WTC11 (cell line): ENCODE measurements around the gene ECHS1. TPM values are rescaled to one million over a fixed set of nuclear protein-coding genes. Genes with fewer than 3 reads are reported as not detected.

Experiments
- ATAC-seq: fragments of 200-7000 bp; cut with Tn5 transposase; 2 replicates; pipeline ENCODE4 v1.10.0; 2021; ENCODE audit warnings: mild to moderate bottlenecking, moderate library complexity
- CTCF ChIA-PET: fragments of 300-600 bp; sonication (Branson Sonifier 250); formaldehyde crosslinking; loops from one replicate; lab custom pipeline; 2021; ENCODE audit warnings: antibody characterized with exemption; lab: Charles Lee
- POLR2A ChIA-PET: fragments of 350-600 bp; sonication (Branson Sonifier 250); formaldehyde crosslinking; loops from one replicate; lab custom pipeline; 2021; ENCODE audit warnings: antibody characterized with exemption; lab: Charles Lee
- DNase-seq: peaks from one replicate; pipeline ENCODE4 v3.0.0; 2021; ENCODE audit warnings: low spot score
- H3K27ac Mint-ChIP-seq: 2 replicates; pipeline ENCODE4 v1.8.0; 2021; ENCODE audit warnings: mixed read lengths
- H3K27me3 Mint-ChIP-seq: 2 replicates; pipeline ENCODE4 v1.8.0; 2021; ENCODE audit warnings: low read depth, mild to moderate bottlenecking, moderate library complexity, mixed read lengths
- H3K36me3 Mint-ChIP-seq: 2 replicates; pipeline ENCODE4 v1.8.0; 2021; ENCODE audit warnings: mixed read lengths
- H3K4me1 Mint-ChIP-seq: 2 replicates; pipeline ENCODE4 v1.8.0; 2022; ENCODE audit warnings: mixed read lengths
- H3K4me3 Mint-ChIP-seq: 2 replicates; pipeline ENCODE4 v1.8.0; 2021; ENCODE audit warnings: mild to moderate bottlenecking, moderate library complexity, mixed read lengths
- H3K9me3 Mint-ChIP-seq: 2 replicates; pipeline ENCODE4 v1.8.0; 2021; ENCODE audit warnings: mixed read lengths
- ARID4B ChIP-seq: sonication (generic); formaldehyde crosslinking; IDR thresholded peaks from 2 replicates; pipeline ENCODE4 v1.8.0; 2023; ENCODE audit warnings: missing genetic modification reagents, mild to moderate bottlenecking, borderline replicate concordance
- CBFB ChIP-seq: sonication (generic); formaldehyde crosslinking; IDR thresholded peaks from 2 replicates; pipeline ENCODE4 v1.8.1; 2022; ENCODE audit warnings: mild to moderate bottlenecking, low read depth, missing genetic modification reagents
- CREB1 ChIP-seq: sonication (generic); formaldehyde crosslinking; IDR thresholded peaks from 2 replicates; pipeline ENCODE4 v1.8.0; 2023; ENCODE audit warnings: mild to moderate bottlenecking, missing genetic modification reagents
- E2F4 ChIP-seq: sonication (generic); formaldehyde crosslinking; IDR thresholded peaks from 2 replicates; pipeline ENCODE4 v1.8.1; 2022; ENCODE audit warnings: low read depth, mild to moderate bottlenecking, moderate library complexity, missing genetic modification reagents, borderline replicate concordance
- ELF4 ChIP-seq: sonication (generic); formaldehyde crosslinking; IDR thresholded peaks from 2 replicates; pipeline ENCODE4 v1.8.1; 2022; ENCODE audit warnings: low read depth, mild to moderate bottlenecking, moderate library complexity, missing genetic modification reagents
- FOXP4 ChIP-seq: sonication (generic); formaldehyde crosslinking; IDR thresholded peaks from 2 replicates; pipeline ENCODE4 v1.8.0; 2022; ENCODE audit warnings: mild to moderate bottlenecking, missing genetic modification reagents
- HMGA2 ChIP-seq: fragments of 250-450 bp; sonication (Bioruptor Pico); IDR thresholded peaks from 2 replicates; pipeline ENCODE4 v1.4.0; 2021; ENCODE audit warnings: mild to moderate bottlenecking, moderate library complexity
- KAT7 ChIP-seq: sonication (generic); formaldehyde crosslinking; IDR thresholded peaks from 2 replicates; pipeline ENCODE4 v1.8.1; 2023; ENCODE audit warnings: missing genetic modification reagents, mild to moderate bottlenecking, borderline replicate concordance
- NFATC4 ChIP-seq: fragments of 250-450 bp; sonication (Bioruptor Pico); IDR thresholded peaks from 2 replicates; pipeline ENCODE4 v1.9.0; 2021; ENCODE audit warnings: mild to moderate bottlenecking
- NFYB ChIP-seq: sonication (generic); formaldehyde crosslinking; conservative IDR thresholded peaks from 2 replicates; pipeline ENCODE4 v1.8.0; 2022; ENCODE audit warnings: low read depth, missing genetic modification reagents
- OVOL2 ChIP-seq: fragments of 250-450 bp; sonication (Bioruptor Pico); IDR thresholded peaks from 2 replicates; pipeline ENCODE4 v1.9.0; 2021; ENCODE audit warnings: mild to moderate bottlenecking, borderline replicate concordance
- PRRX2 ChIP-seq: fragments of 250-450 bp; sonication (Bioruptor Pico); IDR thresholded peaks from 2 replicates; pipeline ENCODE4 v1.8.0; 2021; ENCODE audit warnings: mild to moderate bottlenecking
- STAT6 ChIP-seq: sonication (generic); formaldehyde crosslinking; conservative IDR thresholded peaks from 2 replicates; pipeline ENCODE4 v1.8.1; 2023; ENCODE audit warnings: mild to moderate bottlenecking, low read depth, missing genetic modification reagents, moderate library complexity
- TEAD1 ChIP-seq: sonication (generic); formaldehyde crosslinking; IDR thresholded peaks from 2 replicates; pipeline ENCODE4 v1.8.0; 2022; ENCODE audit warnings: mild to moderate bottlenecking, missing genetic modification reagents
- USF1 ChIP-seq: sonication (generic); formaldehyde crosslinking; IDR thresholded peaks from 2 replicates; pipeline ENCODE4 v1.8.0; 2022; ENCODE audit warnings: mild to moderate bottlenecking, missing genetic modification reagents
- ZNF138 ChIP-seq: sonication (generic); formaldehyde crosslinking; conservative IDR thresholded peaks from 2 replicates; pipeline ENCODE4 v1.8.1; 2022; ENCODE audit warnings: mild to moderate bottlenecking, moderate library complexity, missing genetic modification reagents
- ZNF396 ChIP-seq: fragments of 250-450 bp; sonication (Bioruptor Pico); IDR thresholded peaks from 2 replicates; pipeline ENCODE4 v1.8.0; 2021; ENCODE audit warnings: mild to moderate bottlenecking, moderate library complexity, borderline replicate concordance
- total RNA-seq: library from RNA; stranded (reverse); gene quantifications from 3 replicates; pipeline ENCODE4 v1.2.3, GENCODE V29; 2021

The ECHS1 gene
- total RNA-seq, 1 experiment from 2014 or later, result 84.1 TPM

GRCh38 chr10:133396035-133396624 is 23.0 kb upstream of the ECHS1 start:
- ATAC-seq, result no peak
- H3K27me3 Mint-ChIP-seq, result no peaks in the 10 kb centered on the region
- H3K9me3 Mint-ChIP-seq, result no peaks in the 10 kb centered on the region
- H3K27ac Mint-ChIP-seq, result peak overlapping the region; percentile 68; the same call in 1 of the 2 replicates
- no peak for TF ChIP-seq ELF4 (CRISPR knock-in tag)
- TF ChIP-seq ZNF138 (CRISPR knock-in tag), result no peak
- no peak for TF ChIP-seq E2F4
- TF ChIP-seq ZNF396, result no peak
- TF ChIP-seq STAT6 (CRISPR knock-in tag), result no peak
- no peak for TF ChIP-seq CBFB
- no peak for TF ChIP-seq CREB1
- TF ChIP-seq USF1 (CRISPR knock-in tag), result no peak
- TF ChIP-seq PRRX2 (CRISPR knock-in tag), result no peak
- no peak for TF ChIP-seq FOXP4 (CRISPR knock-in tag)
- no peak for TF ChIP-seq NFYB (CRISPR knock-in tag)
- TF ChIP-seq, all 79 proteins: peak for 0
- POLR2A ChIA-PET, result interaction anchor here (0.6 kb wide), 1 partner anchor 48 kb away, joined by 5 read pairs; no protein-coding TSS in a partner anchor
- H3K4me3 Mint-ChIP-seq, result peak overlapping the region; percentile 96; the same call in 1 of the 2 replicates
- no peak for DNase-seq
- H3K36me3 Mint-ChIP-seq, result peaks cover 44% of the 10 kb centered on the region
- CTCF ChIA-PET, result no interaction called here
- H3K4me1 Mint-ChIP-seq, result peaks cover 11% of the 10 kb centered on the region

GRCh38 chr10:133394801-133395221 is 21.7 kb upstream of the ECHS1 start:
- peak overlapping the region; percentile 96 for H3K4me3 Mint-ChIP-seq
- no peaks in the 10 kb centered on the region for H3K9me3 Mint-ChIP-seq
- no peak for ATAC-seq
- peaks cover 11% of the 10 kb centered on the region for H3K4me1 Mint-ChIP-seq
- DNase-seq, result no peak
- H3K27ac Mint-ChIP-seq, result peak overlapping the region; percentile 97
- peaks cover 35% of the 10 kb centered on the region for H3K36me3 Mint-ChIP-seq
- CTCF ChIA-PET, result interaction anchor here (1.7 kb wide), 1 partner anchor 66 kb away, joined by 11 read pairs; no protein-coding TSS in a partner anchor
- POLR2A ChIA-PET, result no interaction called here
- no peaks in the 10 kb centered on the region; the same call in 1 of the 2 replicates for H3K27me3 Mint-ChIP-seq
- 0 out of 2 replicates have a peak, but pooled peaks have one; percentile 0 for TF ChIP-seq KAT7 (CRISPR knock-in tag)
- TF ChIP-seq OVOL2 (CRISPR knock-in tag), result no peak

- Mint-ChIP-seq H3K4me3 (peak within 1 kb of the TSS; percentile 96), H3K4me1 (peaks cover 11% of the 10 kb centered on the region)
- no peak for TF ChIP-seq HMGA2 (CRISPR knock-in tag)
- peak; percentile 94 for TF ChIP-seq ARID4B (CRISPR knock-in tag)
- no peak for TF ChIP-seq NFATC4 (CRISPR knock-in tag)
- peak; percentile 79; the same call in 1 of the 2 replicates for TF ChIP-seq TEAD1 (CRISPR knock-in tag)
- peak; percentile 71; the same call in 1 of the 2 replicates for TF ChIP-seq USF1 (CRISPR knock-in tag)
Measured at GRCh38 chr10:133394064-133394663, 21.0 kb upstream of the ECHS1 start, which contains the start of gene MTG1. Gene MTG1 (plus strand): TSS chr10:133394157. CDS start chr10:133394221, 64 bp downstream.

More at GRCh38 chr10:133394064-133394663, 21.0 kb upstream of the ECHS1 start, which contains the start of gene MTG1:
- peak within 1 kb of the TSS; percentile 97 for H3K27ac Mint-ChIP-seq
- H3K27me3 Mint-ChIP-seq, result no peaks in the 10 kb centered on the region; the same call in 1 of the 2 replicates
- ChIA-PET CTCF (interaction anchor here (0.6 to 1.7 kb wide), 2 partner anchors 65 to 86 kb away, joined by 3 to 11 read pairs; no protein-coding TSS in a partner anchor), POLR2A (no interaction called here)
- H3K9me3 Mint-ChIP-seq, result no peaks in the 10 kb centered on the region
- ATAC-seq, result peak; percentile 93
- peak; percentile 96 for DNase-seq
- peaks cover 29% of the 10 kb centered on the region for H3K36me3 Mint-ChIP-seq
